Endodermal cell (in vitro differentiated cells): ENCODE measurements around the gene PFN3. TPM values are rescaled to one million over a fixed set of nuclear protein-coding genes. Genes with fewer than 3 reads are reported as not detected.

Source experiments
- DNase-seq: peaks from one replicate; pipeline ENCODE4 v3.0.0-alpha.2; 2017
- H3K27ac ChIP-seq: 2 replicates; pipeline ENCODE4 v1.5.1; 2013; ENCODE audit warnings: mild to moderate bottlenecking, low read depth, low read length, moderate library complexity
- H3K27me3 ChIP-seq: 2 replicates; pipeline ENCODE4 v1.6.1; 2013; ENCODE audit warnings: mild to moderate bottlenecking, low read length, moderate library complexity; ENCODE audit not compliant: insufficient read depth, control insufficient read depth, poor library complexity, severe bottlenecking
- H3K36me3 ChIP-seq: 2 replicates; pipeline ENCODE4 v1.7.0; 2013; ENCODE audit warnings: mild to moderate bottlenecking, low read length, moderate library complexity; ENCODE audit not compliant: control insufficient read depth, insufficient read depth
- H3K4me1 ChIP-seq: one replicate; pipeline ENCODE4 v1.7.0; 2013; ENCODE audit warnings: low read length; ENCODE audit not compliant: control insufficient read depth, insufficient read depth
- H3K4me3 ChIP-seq: 2 replicates; pipeline ENCODE4 v1.5.1; 2013; ENCODE audit warnings: mild to moderate bottlenecking, low read length, moderate library complexity
- H3K9ac ChIP-seq: 2 replicates; pipeline ENCODE4 v1.6.1; 2013; ENCODE audit warnings: mild to moderate bottlenecking, low read length, moderate library complexity; ENCODE audit not compliant: poor library complexity, severe bottlenecking; ENCODE audit errors: extremely low read depth
- H3K9me3 ChIP-seq: 2 replicates; pipeline ENCODE4 v1.6.1; 2013; ENCODE audit warnings: mild to moderate bottlenecking, low read length, moderate library complexity; ENCODE audit not compliant: control insufficient read depth
- H3K27ac Mint-ChIP-seq: 2 replicates; pipeline ENCODE4 v1.8.0; 2020; ENCODE audit warnings: mixed read lengths
- H3K27me3 Mint-ChIP-seq: 2 replicates; pipeline ENCODE4 v1.8.0; 2021; ENCODE audit warnings: mild to moderate bottlenecking, mixed read lengths; ENCODE audit not compliant: insufficient read depth
- H3K36me3 Mint-ChIP-seq: 2 replicates; pipeline ENCODE4 v1.8.0; 2020; ENCODE audit warnings: low read depth, mixed read lengths
- H3K4me1 Mint-ChIP-seq: 2 replicates; pipeline ENCODE4 v1.8.0; 2020; ENCODE audit warnings: mixed read lengths
- H3K4me3 Mint-ChIP-seq: 2 replicates; pipeline ENCODE4 v1.8.0; 2020; ENCODE audit warnings: mild to moderate bottlenecking, moderate library complexity, mixed read lengths
- H3K9me3 Mint-ChIP-seq: 2 replicates; pipeline ENCODE4 v1.8.0; 2020; ENCODE audit warnings: mild to moderate bottlenecking, mixed read lengths
- whole genome bisulfite sequencing, 2 experiments: methylation state at CpG; one replicate each; pipeline versions ENCODE4 v1.1.5 to v1.1.7; 2013; ENCODE audit warnings: missing lambda C conversion rate in 2 of 2, mixed read lengths in 1 of 2; ENCODE audit not compliant: insufficient coverage in 1 of 2, insufficient read length in 1 of 2; 5-methylcytosine and 5-hydroxymethylcytosine counted together
- total RNA-seq, 2 donors: library from RNA; stranded (reverse); fragmentation: NEBNext Ultra II Directional in 1 of 2; extraction: Animal tissue kit (Norgen Biotek cat#: 25700) in 1 of 2; gene quantifications; 2 replicates in 1 of 2; 3 replicates in 1 of 2; pipeline ENCODE4 v1.2.1, GENCODE V29; 2021
- TF ChIP-seq, protein P1 (sequence below): fragments of 200-600 bp; sonication (generic); conservative IDR thresholded peaks from 2 replicates; pipeline ENCODE4 v1.5.0; 2021; ENCODE audit warnings: antibody characterized with exemption, mild to moderate bottlenecking

The PFN3 gene
- total RNA-seq, 2 donors from 2014 or later: not detected

DNA sequence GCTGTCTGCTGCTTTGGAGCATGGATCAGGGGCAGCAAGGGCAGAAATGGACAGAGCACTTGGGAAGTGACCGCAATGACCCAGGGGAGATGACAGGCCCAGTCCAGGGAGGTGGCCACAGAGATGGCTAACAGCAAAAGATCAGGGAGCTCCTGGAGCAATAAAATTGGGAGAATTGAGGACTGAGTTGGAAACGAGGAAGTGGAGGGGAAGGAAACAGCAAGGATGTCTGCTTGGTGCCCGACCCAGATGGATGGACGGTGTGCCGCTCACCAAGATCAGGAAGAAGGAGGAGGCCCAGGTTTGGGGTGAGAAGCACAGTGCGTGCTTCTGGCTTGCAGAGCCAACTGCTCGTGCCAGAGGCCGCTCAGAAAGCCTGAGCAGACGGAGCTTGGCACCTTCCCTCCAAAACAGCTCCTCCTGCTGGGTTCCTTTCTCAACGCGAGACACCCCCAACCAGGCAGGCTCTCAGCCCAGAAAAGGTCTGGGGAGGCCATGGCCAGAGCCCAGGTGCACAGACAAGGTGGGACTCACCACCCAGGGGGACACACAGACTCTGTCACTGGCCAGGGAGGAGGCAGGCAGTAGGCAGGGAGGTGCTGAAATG lies 17.9 kb downstream of the PFN3 start:
- no peaks in the 10 kb centered on the region for H3K9me3 ChIP-seq
- H3K4me3 Mint-ChIP-seq: no peak overlapping the region
- H3K27ac ChIP-seq: no peak overlapping the region
- TF ChIP-seq, protein P1, sequence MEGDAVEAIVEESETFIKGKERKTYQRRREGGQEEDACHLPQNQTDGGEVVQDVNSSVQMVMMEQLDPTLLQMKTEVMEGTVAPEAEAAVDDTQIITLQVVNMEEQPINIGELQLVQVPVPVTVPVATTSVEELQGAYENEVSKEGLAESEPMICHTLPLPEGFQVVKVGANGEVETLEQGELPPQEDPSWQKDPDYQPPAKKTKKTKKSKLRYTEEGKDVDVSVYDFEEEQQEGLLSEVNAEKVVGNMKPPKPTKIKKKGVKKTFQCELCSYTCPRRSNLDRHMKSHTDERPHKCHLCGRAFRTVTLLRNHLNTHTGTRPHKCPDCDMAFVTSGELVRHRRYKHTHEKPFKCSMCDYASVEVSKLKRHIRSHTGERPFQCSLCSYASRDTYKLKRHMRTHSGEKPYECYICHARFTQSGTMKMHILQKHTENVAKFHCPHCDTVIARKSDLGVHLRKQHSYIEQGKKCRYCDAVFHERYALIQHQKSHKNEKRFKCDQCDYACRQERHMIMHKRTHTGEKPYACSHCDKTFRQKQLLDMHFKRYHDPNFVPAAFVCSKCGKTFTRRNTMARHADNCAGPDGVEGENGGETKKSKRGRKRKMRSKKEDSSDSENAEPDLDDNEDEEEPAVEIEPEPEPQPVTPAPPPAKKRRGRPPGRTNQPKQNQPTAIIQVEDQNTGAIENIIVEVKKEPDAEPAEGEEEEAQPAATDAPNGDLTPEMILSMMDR: peak; percentile 61
- H3K4me1 ChIP-seq: no peaks in the 10 kb centered on the region
- peaks cover 14% of the 10 kb centered on the region for H3K27me3 Mint-ChIP-seq
- no peaks in the 10 kb centered on the region for H3K36me3 Mint-ChIP-seq
- peak; percentile 85 for DNase-seq
- H3K4me1 Mint-ChIP-seq: peaks cover 5% of the 10 kb centered on the region
- 75 to 80% methylated on average over 8 to 11 of the region's 11 CpGs for WGBS, 2 experiments
- H3K4me3 ChIP-seq: no peak overlapping the region
- H3K9me3 Mint-ChIP-seq: no peaks in the 10 kb centered on the region
- H3K27ac Mint-ChIP-seq: no peak overlapping the region
- H3K27me3 ChIP-seq: no peaks in the 10 kb centered on the region
- no peaks in the 10 kb centered on the region for H3K36me3 ChIP-seq
- H3K9ac ChIP-seq: no peak overlapping the region

DNA sequence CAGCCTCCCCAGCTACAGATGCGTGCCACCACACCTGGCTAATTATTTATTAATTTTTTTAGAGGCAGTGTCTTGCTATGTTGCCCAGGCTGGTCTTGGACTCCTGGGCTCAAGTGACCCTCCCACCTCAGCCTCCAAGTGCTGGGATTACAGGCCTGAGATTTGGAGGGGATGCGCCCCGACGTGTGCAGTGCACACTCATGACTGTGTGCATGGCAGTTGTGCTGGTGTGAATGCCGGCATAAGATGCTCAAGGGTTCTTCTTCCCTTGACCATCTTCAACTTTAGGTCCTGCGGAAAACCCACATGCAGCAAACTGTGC lies 19.7 kb downstream of the PFN3 start:
- Histone ChIP-seq H3K4me3 (no peak overlapping the region), H3K36me3 (no peaks in the 10 kb centered on the region), H3K9me3 (no peaks in the 10 kb centered on the region), H3K9ac (no peak overlapping the region), H3K4me1 (no peaks in the 10 kb centered on the region), H3K27ac (no peak overlapping the region), H3K27me3 (no peaks in the 10 kb centered on the region)
- Mint-ChIP-seq H3K9me3 (no peaks in the 10 kb centered on the region), H3K36me3 (no peaks in the 10 kb centered on the region), H3K4me1 (peaks cover 5% of the 10 kb centered on the region), H3K4me3 (no peak overlapping the region), H3K27ac (no peak overlapping the region), H3K27me3 (peaks cover 10% of the 10 kb centered on the region)
- 86 to 95% methylated on average over 5 to 6 of the region's 6 CpGs for WGBS, 2 experiments
- DNase-seq: no peak
- TF ChIP-seq, protein P1: no peak

DNA sequence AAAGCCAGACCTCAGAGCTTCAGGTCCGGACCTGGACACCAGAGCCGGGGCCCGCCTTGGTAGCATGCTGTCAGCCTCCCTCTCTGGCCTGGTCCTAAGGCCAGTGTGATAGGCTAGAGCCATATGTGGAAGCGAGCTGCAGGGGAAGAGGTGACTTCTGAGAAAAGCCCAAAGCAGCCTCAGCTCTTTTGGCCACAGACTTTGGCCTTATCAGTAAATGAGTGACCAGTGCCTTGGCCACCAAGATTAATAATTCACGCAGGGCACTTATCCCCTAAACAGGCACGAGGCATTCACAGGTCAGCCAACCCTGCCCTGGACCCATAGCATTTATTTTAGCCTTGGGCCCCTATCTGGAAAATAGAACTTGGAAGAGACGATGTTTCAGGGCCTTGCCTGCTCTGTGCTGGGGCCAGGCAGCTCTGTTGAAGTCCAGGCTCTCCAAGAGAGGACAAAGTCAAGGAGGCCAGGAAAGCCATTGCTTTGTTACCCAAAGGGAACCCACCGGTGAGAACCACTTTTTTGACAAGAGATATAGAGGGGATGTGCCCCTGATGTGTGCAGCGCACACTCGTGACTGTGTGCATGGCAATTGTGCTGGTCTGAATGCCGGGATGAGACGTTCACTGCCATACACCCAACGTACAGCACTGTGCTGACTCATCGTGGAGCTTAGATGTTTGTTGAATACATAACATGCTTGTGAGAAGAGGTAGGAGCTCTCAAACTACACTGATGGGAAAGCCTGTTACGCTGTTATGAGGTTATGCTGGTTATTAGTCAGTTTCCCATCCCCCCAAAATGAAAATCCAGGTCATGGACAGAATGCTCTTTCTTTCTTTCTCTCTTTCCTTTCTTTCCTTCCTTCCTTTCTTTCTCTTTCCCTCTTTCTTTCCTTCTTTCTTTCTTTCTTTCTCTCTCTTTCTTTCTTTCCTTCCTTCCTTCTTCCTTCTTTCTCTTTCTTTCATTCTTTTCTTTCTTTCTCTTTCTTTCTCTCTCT lies 21.3 kb downstream of the PFN3 start:
- Mint-ChIP-seq H3K27me3 (peaks cover 5% of the 10 kb centered on the region), H3K4me3 (no peak overlapping the region), H3K4me1 (peaks cover 5% of the 10 kb centered on the region), H3K36me3 (no peaks in the 10 kb centered on the region), H3K9me3 (no peaks in the 10 kb centered on the region), H3K27ac (no peak overlapping the region)
- H3K27me3 ChIP-seq: no peaks in the 10 kb centered on the region
- H3K4me1 ChIP-seq: no peaks in the 10 kb centered on the region
- no peaks in the 10 kb centered on the region for H3K36me3 ChIP-seq
- WGBS, 2 experiments: 86 to 91% methylated on average over 11 to 15 of the region's 15 CpGs
- no peak for DNase-seq
- no peak overlapping the region for H3K4me3 ChIP-seq
- H3K9ac ChIP-seq: no peak overlapping the region
- TF ChIP-seq, protein P1: no peak
- H3K9me3 ChIP-seq: no peaks in the 10 kb centered on the region
- H3K27ac ChIP-seq: no peak overlapping the region
